Breast epithelium (tissue), 3 donors: ENCODE measurements around the gene RGS1.

Experiments
- POLR2A ChIP-seq: fragments of 450-650 bp; IDR thresholded peaks from one replicate; pipeline ENCODE4 v1.6.1; 2016; ENCODE audit warnings: antibody characterized with exemption, mild to moderate bottlenecking, moderate library complexity
- TF ChIP-seq, protein P1 (sequence below), 3 donors: fragments of 450-650 bp; IDR thresholded peaks; one replicate each; pipeline ENCODE4 v1.5.1; 2016 to 2017; ENCODE audit warnings: antibody characterized with exemption in 3 of 3, mild to moderate bottlenecking in 3 of 3, moderate library complexity in 3 of 3

DNA sequence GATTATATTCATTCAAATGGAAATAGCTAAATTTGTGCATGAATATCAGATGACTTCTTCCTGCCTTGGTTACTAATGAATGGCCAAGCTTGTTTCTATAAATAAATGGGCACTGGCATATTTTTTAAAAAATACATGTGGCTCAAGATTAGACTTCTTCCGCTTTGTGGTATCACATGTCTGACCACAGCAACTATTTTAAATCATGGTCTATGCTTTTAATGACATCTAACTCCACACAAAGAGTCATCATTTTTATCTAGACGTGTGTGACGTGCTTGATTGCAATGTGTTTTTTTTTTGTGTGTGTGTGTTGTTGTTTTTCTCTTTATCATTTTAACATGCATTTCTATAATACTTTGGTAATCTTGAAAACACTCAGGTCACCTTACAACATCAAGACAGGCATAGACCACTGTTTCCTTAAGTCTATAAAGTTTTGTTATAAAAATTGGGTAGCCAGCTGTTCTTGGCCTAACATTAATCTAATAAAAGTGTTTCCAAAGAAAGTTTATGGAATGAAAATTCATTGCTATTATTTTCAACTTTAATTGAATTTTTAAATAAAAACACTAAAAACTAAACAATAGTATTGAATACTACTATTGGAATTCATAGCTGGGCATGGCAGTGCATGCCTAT, 29.5 kb downstream of the RGS1 start:
- TF ChIP-seq, protein P1, sequence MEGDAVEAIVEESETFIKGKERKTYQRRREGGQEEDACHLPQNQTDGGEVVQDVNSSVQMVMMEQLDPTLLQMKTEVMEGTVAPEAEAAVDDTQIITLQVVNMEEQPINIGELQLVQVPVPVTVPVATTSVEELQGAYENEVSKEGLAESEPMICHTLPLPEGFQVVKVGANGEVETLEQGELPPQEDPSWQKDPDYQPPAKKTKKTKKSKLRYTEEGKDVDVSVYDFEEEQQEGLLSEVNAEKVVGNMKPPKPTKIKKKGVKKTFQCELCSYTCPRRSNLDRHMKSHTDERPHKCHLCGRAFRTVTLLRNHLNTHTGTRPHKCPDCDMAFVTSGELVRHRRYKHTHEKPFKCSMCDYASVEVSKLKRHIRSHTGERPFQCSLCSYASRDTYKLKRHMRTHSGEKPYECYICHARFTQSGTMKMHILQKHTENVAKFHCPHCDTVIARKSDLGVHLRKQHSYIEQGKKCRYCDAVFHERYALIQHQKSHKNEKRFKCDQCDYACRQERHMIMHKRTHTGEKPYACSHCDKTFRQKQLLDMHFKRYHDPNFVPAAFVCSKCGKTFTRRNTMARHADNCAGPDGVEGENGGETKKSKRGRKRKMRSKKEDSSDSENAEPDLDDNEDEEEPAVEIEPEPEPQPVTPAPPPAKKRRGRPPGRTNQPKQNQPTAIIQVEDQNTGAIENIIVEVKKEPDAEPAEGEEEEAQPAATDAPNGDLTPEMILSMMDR (IDR thresholded peaks at IDR 0.05): no peak
- no peak for TF ChIP-seq POLR2A
